GM12878 (cell line): ENCODE data around the gene PLEKHM2. TPM values are rescaled to one million over a fixed set of nuclear protein-coding genes. Genes with fewer than 3 reads are reported as not detected.

Experiments
- ATAC-seq: fragments of 200-7000 bp; cut with Tn5 transposase; 3 replicates; pipeline ENCODE4 v1.9.1; 2020; ENCODE audit warnings: mild to moderate bottlenecking, moderate library complexity
- BruUV-seq: library from RNA; stranded (reverse); fragments of 400-500 nt; replicated peaks from 2 replicates; lab custom pipeline; 2021; lab: Mats Ljungman, UMichigan
- CTCF ChIA-PET: fragments of 300-600 bp; sonication (Branson Sonifier 250); formaldehyde crosslinking; extraction: SDS; loops from one replicate; lab custom pipeline; 2021; ENCODE audit warnings: inconsistent platforms; lab: Yijun Ruan, JAX
- POLR2A ChIA-PET: fragments of 350-600 bp; formaldehyde crosslinking; extraction: SDS; loops from one replicate; lab custom pipeline; 2021; ENCODE audit warnings: inconsistent platforms; lab: Charles Lee
- RAD21 ChIA-PET: fragments of 300-600 bp; sonication (Branson Sonifier 250); formaldehyde crosslinking; loops from one replicate; lab custom pipeline; 2023; ENCODE audit warnings: antibody characterized with exemption; ENCODE audit not compliant: unreplicated experiment; lab: Charles Lee
- SMC1A ChIA-PET: fragments of 300-600 bp; sonication (Branson Sonifier 250); formaldehyde crosslinking; loops from one replicate; lab custom pipeline; 2023; ENCODE audit not compliant: unreplicated experiment, uncharacterized antibody; lab: Charles Lee
- DNase-seq: peaks from one replicate; pipeline ENCODE4 v3.0.0-alpha.2; 2011; ENCODE audit warnings: low read depth, low spot score
- FAIRE-seq: peaks from 3 replicates; lab custom pipeline; 2011; peaks lifted over from hg19 to GRCh38; lab: Jason Lieb, UNC
- H2AFZ ChIP-seq: 2 replicates; pipeline ENCODE4 v1.6.0; 2011; ENCODE audit warnings: low read depth, low read length, control low read depth; ENCODE audit not compliant: control insufficient read depth
- H3K27ac ChIP-seq: 2 replicates; pipeline ENCODE4 v1.5.1; 2011; ENCODE audit warnings: control low read depth; ENCODE audit not compliant: control insufficient read depth, insufficient read depth
- H3K27me3 ChIP-seq, 2 experiments: replicated peaks in 1 of 2; 2 replicates each; pipeline versions ENCODE4 v1.6.0 to v1.6.1; 2011; ENCODE audit warnings: low read length in 1 of 2; ENCODE audit not compliant: control insufficient read depth in 2 of 2, insufficient read depth in 2 of 2
- H3K36me3 ChIP-seq, 2 experiments: 2 replicates each; pipeline ENCODE4 v1.5.1; 2011; ENCODE audit warnings: low read length in 1 of 2; ENCODE audit not compliant: control insufficient read depth in 2 of 2, insufficient read depth in 2 of 2
- H3K4me1 ChIP-seq: 2 replicates; pipeline ENCODE4 v1.6.1; 2011; ENCODE audit warnings: mild to moderate bottlenecking, low read length, moderate library complexity, mixed read lengths; ENCODE audit not compliant: control insufficient read depth, insufficient read depth
- H3K4me2 ChIP-seq: 2 replicates; pipeline ENCODE4 v1.6.0; 2011; ENCODE audit warnings: control low read depth; ENCODE audit not compliant: control insufficient read depth, insufficient read depth
- H3K4me3 ChIP-seq: fragments of 200-600 bp; sonication (generic); 2 replicates; pipeline ENCODE4 v1.5.1; 2016
- H3K79me2 ChIP-seq: 2 replicates; pipeline ENCODE4 v1.6.0; 2011; ENCODE audit warnings: low read length; ENCODE audit not compliant: control insufficient read depth, insufficient read depth
- H3K9ac ChIP-seq: 2 replicates; pipeline ENCODE4 v1.8.0; 2011; ENCODE audit warnings: low read length, control low read depth, mixed read lengths; ENCODE audit not compliant: control insufficient read depth, insufficient read depth
- H3K9me3 ChIP-seq: replicated peaks from 3 replicates; pipeline ENCODE4 v1.5.1; 2011; ENCODE audit warnings: mild to moderate bottlenecking, low read length; ENCODE audit not compliant: control insufficient read depth, insufficient read depth
- H4K20me1 ChIP-seq: 2 replicates; pipeline ENCODE4 v1.6.0; 2011; ENCODE audit not compliant: control insufficient read depth, insufficient read depth
- BRCA1 ChIP-seq: IDR thresholded peaks from 2 replicates; pipeline ENCODE4 v1.6.1; 2011; ENCODE audit warnings: low read depth, low read length, improper control_type of control experiment
- ETV6 ChIP-seq, 2 experiments: fragments of 450-650 bp in 1 of 2; IDR thresholded peaks in 1 of 2; conservative IDR thresholded peaks in 1 of 2; 2 replicates each; pipeline ENCODE4 v1.6.1; 2014; ENCODE audit warnings: antibody characterized with exemption in 1 of 2, borderline replicate concordance in 1 of 2, low read depth in 1 of 2, mild to moderate bottlenecking in 1 of 2, moderate library complexity in 1 of 2
- EZH2 ChIP-seq: IDR thresholded peaks from 2 replicates; pipeline ENCODE4 v1.6.1; 2012; ENCODE audit warnings: low read depth, mild to moderate bottlenecking, control low read depth, inconsistent platforms, low read length, borderline replicate concordance; ENCODE audit not compliant: control insufficient read depth
- HDAC2 ChIP-seq: fragments of 200-600 bp; sonication (generic); IDR thresholded peaks from 2 replicates; pipeline ENCODE4 v1.6.1; 2017
- NR2F1 ChIP-seq: fragments of 450-650 bp; conservative IDR thresholded peaks from 2 replicates; pipeline ENCODE4 v1.6.1; 2017; ENCODE audit warnings: mild to moderate bottlenecking
- POLR2A ChIP-seq: IDR thresholded peaks from 2 replicates; pipeline ENCODE4 v1.6.1; 2011; ENCODE audit warnings: low read depth, mild to moderate bottlenecking, low read length
- POLR2AphosphoS2 ChIP-seq: IDR thresholded peaks from 2 replicates; pipeline ENCODE4 v1.6.1; 2011; ENCODE audit warnings: low read depth, mild to moderate bottlenecking, low read length, improper control_type of control experiment, moderate library complexity
- RB1 ChIP-seq: fragments of 450-650 bp; formaldehyde crosslinking; IDR thresholded peaks from 2 replicates; pipeline ENCODE4 v1.6.1; 2017; ENCODE audit warnings: mild to moderate bottlenecking, borderline replicate concordance
- RCOR1 ChIP-seq: conservative IDR thresholded peaks from 2 replicates; pipeline ENCODE4 v1.6.1; 2012; ENCODE audit warnings: low read depth, low read length, improper control_type of control experiment
- RUNX3 ChIP-seq: IDR thresholded peaks from 2 replicates; pipeline ENCODE4 v1.6.1; 2012; ENCODE audit warnings: low read length, inconsistent platforms
- SPI1 ChIP-seq: IDR thresholded peaks from 2 replicates; pipeline ENCODE4 v1.6.1; 2011; ENCODE audit warnings: low read depth, mild to moderate bottlenecking, low read length, moderate library complexity, borderline replicate concordance; ENCODE audit not compliant: insufficient read depth
- WRNIP1 ChIP-seq: IDR thresholded peaks from 2 replicates; pipeline ENCODE4 v1.6.1; 2011; ENCODE audit warnings: low read depth, low read length, improper control_type of control experiment, borderline replicate concordance
- YBX1 ChIP-seq: fragments of 450-650 bp; IDR thresholded peaks from 2 replicates; pipeline ENCODE4 v1.6.1; 2016; ENCODE audit warnings: antibody characterized with exemption
- WGBS: methylation state at CpG from one replicate; pipeline ENCODE4 v1.1.6; 2016; ENCODE audit warnings: low lambda C conversion rate; ENCODE audit not compliant: insufficient replicate concordance, insufficient coverage; ENCODE audit errors: missing lambda C conversion rate; 5-methylcytosine and 5-hydroxymethylcytosine counted together
- in situ Hi-C: fragments of 300-500 bp; cut with MboI; formaldehyde crosslinking; loops from 9 replicates; pipeline ENCODE4 v1.14.3; 2018; ENCODE audit warnings: mixed read lengths
- intact Hi-C: fragments of 100-400 bp; cut with micrococcal nuclease; formaldehyde crosslinking; loops from one replicate; pipeline ENCODE4 v1.14.2; 2022; ENCODE audit not compliant: unreplicated experiment
- polyA plus RNA-seq, 11 experiments: library from polyadenylated mRNA; depleted of rRNA in 4 of 11; unstranded in 6 of 11; stranded (reverse) in 5 of 11; fragments of >200 nt; fragmentation: Nextera tagmentation in 4 of 11; fragmentation: Illumina TruSeq in 1 of 11; extraction: Ambion mirVana in 4 of 11; extraction: Trizol in 1 of 11; gene quantifications; 1 replicate in 1 of 11; 2 replicates in 10 of 11; pipeline versions ENCODE4 v1.2.1 to v1.2.3, GENCODE V29; 2011 to 2016; ENCODE audit warnings: inconsistent platforms in 2 of 11, missing spikeins in 2 of 11, low read depth in 1 of 11
- total RNA-seq, 4 experiments: library from RNA; depleted of rRNA in 3 of 4; stranded (reverse); fragments of >200 nt in 3 of 4; fragmentation: Illumina TruSeq in 1 of 4; extraction: Trizol in 1 of 4; gene quantifications; 2 replicates each; pipeline versions ENCODE4 v1.2.1 to v1.2.3, GENCODE V29; 2013 to 2021
- TF ChIP-seq, protein P1 (sequence below): fragments of 450-650 bp; IDR thresholded peaks from 2 replicates; pipeline ENCODE4 v1.6.1; 2017; ENCODE audit warnings: mild to moderate bottlenecking, low read depth, inconsistent platforms; ENCODE audit not compliant: poor library complexity, severe bottlenecking
- TF ChIP-seq, protein P2 (sequence below): fragments of 450-650 bp; IDR thresholded peaks from 2 replicates; pipeline ENCODE4 v1.6.1; 2018; ENCODE audit warnings: borderline replicate concordance, mild to moderate bottlenecking; ENCODE audit not compliant: partially characterized antibody

Gene PLEKHM2
- total and polyA plus RNA-seq, 10 of the 15 experiments (the other 5 are each of a cell fraction or from before 2014, with no cell fraction given), result 0.37 to 55.2 (median 19.3) TPM

DNA sequence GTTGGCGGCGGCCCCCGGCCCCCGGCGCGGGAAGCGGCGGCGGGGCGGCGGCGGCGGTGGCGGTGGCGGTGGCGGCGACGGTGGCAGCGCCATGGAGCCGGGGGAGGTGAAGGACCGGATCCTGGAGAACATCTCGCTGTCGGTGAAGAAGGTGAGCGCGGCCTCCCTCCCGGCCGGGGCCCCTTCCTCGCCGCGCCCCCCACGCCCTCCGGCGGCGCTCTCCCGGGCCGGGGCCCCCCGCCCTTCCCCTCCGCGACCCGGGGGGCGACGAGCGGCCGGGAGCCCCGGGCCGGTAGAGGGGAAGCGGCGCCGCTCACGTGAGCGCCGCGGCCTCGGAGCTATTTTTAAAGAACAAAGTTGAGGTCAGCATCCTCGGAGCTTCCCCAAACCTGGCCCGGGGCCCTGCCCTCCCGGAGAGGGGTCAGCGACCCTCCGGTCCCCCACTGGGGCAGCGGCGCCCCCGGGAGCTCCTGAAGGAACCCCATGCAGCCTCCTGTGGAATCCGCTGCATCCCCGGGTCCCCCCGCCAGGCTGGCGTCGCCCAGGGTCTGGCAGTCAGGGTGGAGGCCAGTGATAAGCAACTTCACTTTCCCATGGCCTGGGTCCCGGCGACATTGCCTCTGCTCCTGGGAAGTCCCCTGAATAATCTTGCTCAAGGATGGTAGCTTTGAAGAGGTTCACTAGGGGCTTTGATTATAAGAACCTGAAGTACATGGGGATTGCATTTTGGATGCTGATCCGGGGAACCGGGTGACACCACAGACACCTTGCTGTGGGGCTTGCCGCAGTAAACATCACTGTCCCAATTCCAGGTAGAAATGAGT, 560 bp downstream of the PLEKHM2 start:
- ChIA-PET CTCF (interaction anchor here (1.5 to 2.7 kb wide), 2 partner anchors 12 to 21 kb away, joined by 4 to 23 read pairs; no protein-coding TSS in a partner anchor), RAD21 (interaction anchor here (1.1 to 3.0 kb wide), 4 partner anchors 13 to 161 kb away, joined by 3 to 16 read pairs (median 4); partner anchors contain the start of gene CASP9), POLR2A (interaction anchor here (1.2 to 2.8 kb wide), 3 partner anchors 12 to 67 kb away, joined by 3 to 22 read pairs (median 7); partner anchors contain the start of gene DDI2), SMC1A (interaction anchor here (1.5 to 1.9 kb wide), 3 partner anchors 9 to 31 kb away, joined by 3 to 17 read pairs (median 9); no protein-coding TSS in a partner anchor)
- peak; percentile 66 for ATAC-seq
- intact Hi-C loops, result no loop called here
- Histone ChIP-seq H4K20me1 (no peaks in the 10 kb centered on the region), H3K79me2 (peaks cover 46% of the 10 kb centered on the region), H3K27ac (peak overlapping the region; percentile 85), H3K9me3 (no peaks in the 10 kb centered on the region), H3K36me3 (no peaks in the 10 kb centered on the region), H3K9ac (peak overlapping the region; percentile 91), H3K27me3 (no peaks in the 10 kb centered on the region), H3K4me2 (peak overlapping the region; percentile 90), H3K4me3 (peak overlapping the region; percentile 100), H3K4me1 (no peaks in the 10 kb centered on the region; the same call in 1 of the 2 replicates), H2AFZ (peak overlapping the region; percentile 47)
- DNase-seq, result no peak
- in situ Hi-C loops, result no loop called here
- under 1% methylated on average over 45 of the region's 72 CpGs for WGBS
- no TSS peak for BruUV-seq
- FAIRE-seq, result no peak
- TF ChIP-seq HDAC2 (no peak), NR2F1 (peak; percentile 76), BRCA1 (no peak), SPI1 (no peak), RUNX3 (no peak), EZH2 (no peak), POLR2A (peak; percentile 50; the same call in 1 of the 2 replicates), RB1 (no peak), ETV6 (conservative IDR thresholded peaks at IDR 0.05 in 1 of 2, IDR thresholded peaks at IDR 0.05 in 1 of 2; ENCODE audit: borderline replicate concordance in 1 of 2, low read depth in 1 of 2) (no peak), YBX1 (no peak), POLR2AphosphoS2 (no peak), WRNIP1 (no peak), RCOR1 (no peak)
- TF ChIP-seq, protein P1, sequence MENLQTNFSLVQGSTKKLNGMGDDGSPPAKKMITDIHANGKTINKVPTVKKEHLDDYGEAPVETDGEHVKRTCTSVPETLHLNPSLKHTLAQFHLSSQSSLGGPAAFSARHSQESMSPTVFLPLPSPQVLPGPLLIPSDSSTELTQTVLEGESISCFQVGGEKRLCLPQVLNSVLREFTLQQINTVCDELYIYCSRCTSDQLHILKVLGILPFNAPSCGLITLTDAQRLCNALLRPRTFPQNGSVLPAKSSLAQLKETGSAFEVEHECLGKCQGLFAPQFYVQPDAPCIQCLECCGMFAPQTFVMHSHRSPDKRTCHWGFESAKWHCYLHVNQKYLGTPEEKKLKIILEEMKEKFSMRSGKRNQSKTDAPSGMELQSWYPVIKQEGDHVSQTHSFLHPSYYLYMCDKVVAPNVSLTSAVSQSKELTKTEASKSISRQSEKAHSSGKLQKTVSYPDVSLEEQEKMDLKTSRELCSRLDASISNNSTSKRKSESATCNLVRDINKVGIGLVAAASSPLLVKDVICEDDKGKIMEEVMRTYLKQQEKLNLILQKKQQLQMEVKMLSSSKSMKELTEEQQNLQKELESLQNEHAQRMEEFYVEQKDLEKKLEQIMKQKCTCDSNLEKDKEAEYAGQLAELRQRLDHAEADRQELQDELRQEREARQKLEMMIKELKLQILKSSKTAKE, result no peak
- TF ChIP-seq, protein P2, sequence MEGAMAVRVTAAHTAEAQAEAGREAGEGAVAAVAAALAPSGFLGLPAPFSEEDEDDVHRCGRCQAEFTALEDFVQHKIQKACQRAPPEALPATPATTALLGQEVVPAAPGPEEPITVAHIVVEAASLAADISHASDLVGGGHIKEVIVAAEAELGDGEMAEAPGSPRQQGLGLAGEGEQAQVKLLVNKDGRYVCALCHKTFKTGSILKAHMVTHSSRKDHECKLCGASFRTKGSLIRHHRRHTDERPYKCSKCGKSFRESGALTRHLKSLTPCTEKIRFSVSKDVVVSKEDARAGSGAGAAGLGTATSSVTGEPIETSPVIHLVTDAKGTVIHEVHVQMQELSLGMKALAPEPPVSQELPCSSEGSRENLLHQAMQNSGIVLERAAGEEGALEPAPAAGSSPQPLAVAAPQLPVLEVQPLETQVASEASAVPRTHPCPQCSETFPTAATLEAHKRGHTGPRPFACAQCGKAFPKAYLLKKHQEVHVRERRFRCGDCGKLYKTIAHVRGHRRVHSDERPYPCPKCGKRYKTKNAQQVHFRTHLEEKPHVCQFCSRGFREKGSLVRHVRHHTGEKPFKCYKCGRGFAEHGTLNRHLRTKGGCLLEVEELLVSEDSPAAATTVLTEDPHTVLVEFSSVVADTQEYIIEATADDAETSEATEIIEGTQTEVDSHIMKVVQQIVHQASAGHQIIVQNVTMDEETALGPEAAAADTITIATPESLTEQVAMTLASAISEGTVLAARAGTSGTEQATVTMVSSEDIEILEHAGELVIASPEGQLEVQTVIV, result no peak
